Hematopoietic multipotent progenitor cell treated with erythropoietin and hydrocortisone succinate and interleukin-3 and kit ligand, for 6 days (in vitro differentiated cells): ENCODE data around the gene OLFM1.
"Not testable (repeated sequence)": the region's sequence is repeated elsewhere in the genome, so short reads cannot be mapped to it uniquely, and the experiment has no call there.

ENCODE experiments used
- DNase-seq: peaks from one replicate; pipeline ENCODE4 v3.0.0-alpha.2; 2015

OLFM1 gene

GRCh38 chr9:135135929-135136315 lies 48.5 kb downstream of the OLFM1 start:
- DNase-seq: no peak

GRCh38 chr9:135136481-135136880 lies 49.0 kb downstream of the OLFM1 start:
- no peak for DNase-seq

GRCh38 chr9:135136991-135137832 lies 49.7 kb downstream of the OLFM1 start:
- no peak for DNase-seq

DNA sequence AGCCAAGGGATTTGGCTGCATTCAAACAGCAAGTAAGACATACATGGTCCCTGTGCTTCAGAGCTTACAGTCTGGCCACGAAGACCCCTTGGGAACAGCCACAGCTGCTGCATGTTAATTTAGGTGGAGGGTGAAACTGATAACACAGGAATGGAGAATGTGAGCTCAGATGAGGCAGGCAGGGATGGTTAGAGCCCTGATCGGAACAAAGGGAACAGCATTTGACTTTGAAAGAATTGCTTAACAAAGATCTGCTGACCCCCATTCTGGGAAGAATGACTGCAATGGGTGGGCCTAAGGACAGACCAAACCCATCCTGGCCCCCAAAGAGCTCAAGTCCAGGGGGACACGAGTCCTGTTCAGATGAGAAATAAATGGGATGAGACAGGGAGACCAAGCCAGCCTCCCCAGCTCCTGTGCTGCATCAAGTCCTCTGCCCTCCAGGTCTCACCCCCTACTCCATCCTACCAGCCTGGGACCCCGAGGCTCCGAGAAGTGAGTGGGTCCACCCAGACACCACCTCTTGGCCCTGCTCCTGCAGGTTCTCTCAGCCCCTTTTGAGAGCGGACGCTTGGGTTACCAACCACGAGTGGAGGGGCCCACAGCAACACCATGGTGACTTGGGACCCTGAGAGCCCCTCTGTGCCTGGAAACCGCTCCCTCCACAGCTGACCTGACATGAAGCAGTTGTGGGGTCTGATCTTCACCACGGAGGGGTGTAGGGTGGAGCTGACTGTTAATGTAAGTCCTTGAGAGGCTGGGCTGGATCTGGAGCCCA lies 50.8 kb downstream of the OLFM1 start:
- no peak for DNase-seq

- DNase-seq: no peak
Measured at GRCh38 chr9:135139366-135139959, 52.0 kb downstream of the OLFM1 start.

- DNase-seq: no peak
Measured at GRCh38 chr9:135141183-135141774, 53.8 kb downstream of the OLFM1 start.

GRCh38 chr9:135144581-135145170 lies 57.2 kb downstream of the OLFM1 start:
- peak; percentile 39 for DNase-seq

- no peak for DNase-seq
Measured at GRCh38 chr9:135145312-135145711, 57.8 kb downstream of the OLFM1 start.

DNA sequence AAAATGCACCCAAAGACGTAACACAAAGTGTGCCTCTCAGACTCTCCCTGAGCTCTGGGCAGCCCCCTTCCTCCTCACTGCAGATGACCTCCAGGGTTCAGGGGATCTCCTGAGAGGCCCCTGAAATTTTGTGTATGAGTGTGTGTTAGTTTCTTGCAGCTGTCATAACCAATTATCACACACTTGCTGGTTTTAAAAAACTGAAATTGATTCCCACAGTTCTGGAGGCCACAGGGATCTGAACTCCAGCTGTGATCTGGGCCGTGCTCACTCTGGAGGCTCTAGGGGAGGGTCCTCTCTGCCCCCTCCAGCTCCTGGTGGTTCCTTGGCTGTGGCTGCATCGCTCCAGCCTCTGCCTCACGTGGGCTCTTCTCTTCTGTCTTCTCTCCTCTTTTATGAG lies 58.8 kb downstream of the OLFM1 start:
- no peak for DNase-seq

GRCh38 chr9:135146766-135147473 lies 59.5 kb downstream of the OLFM1 start:
- DNase-seq: no peak

- DNase-seq: no peak
Measured at GRCh38 chr9:135147474-135147805, 60.0 kb downstream of the OLFM1 start.

GRCh38 chr9:135147938-135148337 lies 60.5 kb downstream of the OLFM1 start:
- no peak for DNase-seq

DNA sequence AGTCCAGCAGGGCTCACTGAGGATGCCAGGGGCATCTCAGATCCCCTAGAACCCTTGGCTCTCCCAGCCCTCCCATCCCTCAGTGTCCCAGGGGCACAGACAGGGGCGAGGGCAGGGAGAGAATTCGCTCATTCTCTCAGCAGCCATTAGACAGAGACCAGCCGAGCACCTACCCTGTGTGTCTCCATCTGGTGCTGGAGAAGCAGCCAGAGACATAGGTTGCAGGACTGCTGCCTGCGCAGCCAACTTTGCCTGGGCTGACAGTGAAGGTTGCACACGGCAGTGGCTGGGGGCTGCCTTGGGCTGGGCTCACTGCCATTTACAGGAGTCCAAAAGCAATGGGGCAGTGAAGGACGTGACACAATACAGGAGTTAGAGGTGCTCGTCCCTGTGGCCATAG lies 60.9 kb downstream of the OLFM1 start:
- DNase-seq: no peak

DNA sequence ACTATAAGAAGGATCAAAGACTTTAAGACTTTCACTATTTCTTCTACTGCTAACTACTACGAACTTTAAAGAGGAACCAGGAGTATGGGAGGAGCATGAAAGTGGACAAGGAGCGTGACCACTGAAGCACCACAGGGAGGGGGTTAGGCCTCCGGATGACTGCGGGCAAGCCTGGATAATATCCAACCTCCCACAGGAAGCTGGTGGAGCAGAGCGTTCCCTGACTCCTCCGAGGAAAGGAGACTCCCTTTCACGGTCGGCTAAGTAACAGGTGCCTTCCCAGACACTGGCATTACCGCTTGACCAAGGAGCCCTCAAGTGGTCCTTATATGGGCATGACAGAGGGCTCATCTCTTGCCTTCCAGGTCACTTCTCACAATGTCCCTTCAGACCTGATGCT lies 62.4 kb downstream of the OLFM1 start:
- DNase-seq: not testable (repeated sequence)

GRCh38 chr9:135150981-135151380 lies 63.5 kb downstream of the OLFM1 start:
- no peak for DNase-seq

GRCh38 chr9:135151757-135152613 lies 64.5 kb downstream of the OLFM1 start:
- DNase-seq: no peak

DNA sequence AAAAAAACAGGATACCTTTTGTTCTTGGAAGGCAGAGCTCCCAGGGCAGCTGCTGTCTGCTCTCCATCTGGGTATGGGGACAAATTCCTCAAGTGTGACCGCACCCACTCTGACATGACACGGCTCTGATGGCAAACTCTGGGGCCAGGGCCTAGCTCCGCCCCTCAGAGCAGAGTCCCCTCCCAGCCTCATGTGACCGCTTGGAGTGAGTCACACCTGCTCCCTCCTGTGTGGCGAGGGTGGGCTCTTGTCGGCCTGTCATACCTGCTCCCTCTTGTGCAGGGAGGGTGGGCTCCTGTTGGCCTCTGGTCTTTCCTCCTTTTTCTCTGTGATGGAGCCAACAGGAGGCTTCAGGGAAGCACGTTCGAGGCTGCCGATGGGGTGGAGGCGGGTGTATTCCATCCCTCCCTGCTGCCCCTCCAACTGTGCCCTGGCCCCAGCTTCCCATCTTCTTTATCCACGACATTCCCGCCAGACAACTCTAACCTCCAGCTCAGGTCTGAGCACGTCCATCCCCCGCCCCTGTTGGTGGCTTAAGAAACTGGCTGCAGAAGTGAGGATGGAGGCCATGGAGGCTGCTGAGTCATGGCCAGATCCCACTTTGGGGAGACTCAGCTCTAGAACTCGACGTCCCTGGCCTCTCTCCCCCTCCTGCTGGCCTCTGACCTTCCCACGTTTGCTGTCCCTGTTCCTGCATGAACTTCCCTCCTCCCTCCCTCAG lies 65.3 kb downstream of the OLFM1 start:
- DNase-seq: no peak

- DNase-seq: no peak
Measured at GRCh38 chr9:135154050-135154615, 66.7 kb downstream of the OLFM1 start.

- no peak for DNase-seq
Measured at GRCh38 chr9:135155396-135155795, 67.9 kb downstream of the OLFM1 start.
